Neuron (in vitro differentiated cells): ENCODE data around the gene FAT1.

ENCODE experiments used
- H2AFZ ChIP-seq: one replicate; pipeline ENCODE4 v1.6.1; 2013; ENCODE audit warnings: low read depth, mild to moderate bottlenecking, inconsistent platforms, low read length, moderate library complexity
- H3K27me3 ChIP-seq: one replicate; pipeline ENCODE4 v1.6.1; 2013; ENCODE audit warnings: low read length; ENCODE audit not compliant: insufficient read depth
- H3K36me3 ChIP-seq: one replicate; pipeline ENCODE4 v1.6.1; 2013; ENCODE audit warnings: low read length; ENCODE audit not compliant: insufficient read depth
- H3K4me1 ChIP-seq: one replicate; pipeline ENCODE4 v1.6.1; 2013; ENCODE audit warnings: low read length; ENCODE audit not compliant: insufficient read depth
- H3K4me3 ChIP-seq: 2 replicates; pipeline ENCODE4 v1.5.1; 2013; ENCODE audit warnings: mild to moderate bottlenecking, low read length, moderate library complexity
- H3K9me3 ChIP-seq: one replicate; pipeline ENCODE4 v1.6.1; 2013; ENCODE audit warnings: low read length

Gene FAT1

GRCh38 chr4:186698028-186698427 is 25.6 kb downstream of the FAT1 start:
- H3K4me1 ChIP-seq = peaks cover 35% of the 10 kb centered on the region
- H3K27me3 ChIP-seq = no peaks in the 10 kb centered on the region
- no peaks in the 10 kb centered on the region for H3K36me3 ChIP-seq
- H3K9me3 ChIP-seq = peaks cover 8% of the 10 kb centered on the region
- H3K4me3 ChIP-seq = no peak overlapping the region
- H2AFZ ChIP-seq = no peak overlapping the region

GRCh38 chr4:186695392-186695791 is 28.3 kb downstream of the FAT1 start:
- H3K27me3 ChIP-seq = no peaks in the 10 kb centered on the region
- peaks cover 8% of the 10 kb centered on the region for H3K4me1 ChIP-seq
- H3K9me3 ChIP-seq = peaks cover 14% of the 10 kb centered on the region
- H3K36me3 ChIP-seq = peaks cover 9% of the 10 kb centered on the region
- H2AFZ ChIP-seq = no peak overlapping the region
- no peak overlapping the region for H3K4me3 ChIP-seq

- H3K36me3 ChIP-seq = peaks cover 9% of the 10 kb centered on the region
- no peaks in the 10 kb centered on the region for H3K27me3 ChIP-seq
- no peak overlapping the region for H2AFZ ChIP-seq
- H3K4me1 ChIP-seq = peaks cover 4% of the 10 kb centered on the region
- no peak overlapping the region for H3K4me3 ChIP-seq
- H3K9me3 ChIP-seq = peaks cover 14% of the 10 kb centered on the region
Observed at GRCh38 chr4:186693894-186694293, 29.8 kb downstream of the FAT1 start.

GRCh38 chr4:186693159-186693815 is 30.4 kb downstream of the FAT1 start:
- H3K4me1 ChIP-seq = peaks cover 10% of the 10 kb centered on the region
- peaks cover 11% of the 10 kb centered on the region for H3K9me3 ChIP-seq
- peaks cover 9% of the 10 kb centered on the region for H3K36me3 ChIP-seq
- no peaks in the 10 kb centered on the region for H3K27me3 ChIP-seq
- no peak overlapping the region for H3K4me3 ChIP-seq
- no peak overlapping the region for H2AFZ ChIP-seq

GRCh38 chr4:186691396-186691795 is 32.3 kb downstream of the FAT1 start:
- peaks cover 7% of the 10 kb centered on the region for H3K9me3 ChIP-seq
- no peak overlapping the region for H3K4me3 ChIP-seq
- H2AFZ ChIP-seq = no peak overlapping the region
- no peaks in the 10 kb centered on the region for H3K27me3 ChIP-seq
- H3K36me3 ChIP-seq = peaks cover 9% of the 10 kb centered on the region
- peaks cover 25% of the 10 kb centered on the region for H3K4me1 ChIP-seq

- Histone ChIP-seq H3K36me3 (peaks cover 9% of the 10 kb centered on the region), H3K4me1 (peaks cover 34% of the 10 kb centered on the region), H3K27me3 (no peaks in the 10 kb centered on the region), H2AFZ (no peak overlapping the region), H3K4me3 (no peak overlapping the region), H3K9me3 (peaks cover 7% of the 10 kb centered on the region)
Observed at GRCh38 chr4:186689476-186689875, 34.2 kb downstream of the FAT1 start.

- Histone ChIP-seq H2AFZ (no peak overlapping the region), H3K36me3 (peaks cover 12% of the 10 kb centered on the region), H3K4me3 (no peak overlapping the region), H3K27me3 (no peaks in the 10 kb centered on the region), H3K9me3 (peaks cover 5% of the 10 kb centered on the region), H3K4me1 (peaks cover 34% of the 10 kb centered on the region)
Observed at GRCh38 chr4:186688150-186688943, 35.3 kb downstream of the FAT1 start.

GRCh38 chr4:186687265-186687664 is 36.4 kb downstream of the FAT1 start:
- Histone ChIP-seq H3K4me1 (peaks cover 34% of the 10 kb centered on the region), H3K36me3 (peaks cover 15% of the 10 kb centered on the region), H3K9me3 (peaks cover 2% of the 10 kb centered on the region), H2AFZ (no peak overlapping the region), H3K27me3 (no peaks in the 10 kb centered on the region), H3K4me3 (no peak overlapping the region)

- Histone ChIP-seq H3K4me1 (peaks cover 34% of the 10 kb centered on the region), H3K36me3 (peaks cover 10% of the 10 kb centered on the region), H3K4me3 (no peak overlapping the region), H2AFZ (no peak overlapping the region), H3K9me3 (peaks cover 2% of the 10 kb centered on the region), H3K27me3 (no peaks in the 10 kb centered on the region)
Observed at GRCh38 chr4:186685767-186686183, 37.9 kb downstream of the FAT1 start.

- H2AFZ ChIP-seq = no peak overlapping the region
- H3K4me1 ChIP-seq = peaks cover 34% of the 10 kb centered on the region
- peaks cover 2% of the 10 kb centered on the region for H3K9me3 ChIP-seq
- no peak overlapping the region for H3K4me3 ChIP-seq
- peaks cover 10% of the 10 kb centered on the region for H3K36me3 ChIP-seq
- no peaks in the 10 kb centered on the region for H3K27me3 ChIP-seq
Observed at GRCh38 chr4:186684889-186685309, 38.8 kb downstream of the FAT1 start.

- no peak overlapping the region for H2AFZ ChIP-seq
- peaks cover 10% of the 10 kb centered on the region for H3K36me3 ChIP-seq
- peaks cover 32% of the 10 kb centered on the region for H3K4me1 ChIP-seq
- no peaks in the 10 kb centered on the region for H3K27me3 ChIP-seq
- no peak overlapping the region for H3K4me3 ChIP-seq
- H3K9me3 ChIP-seq = peaks cover 2% of the 10 kb centered on the region
Observed at GRCh38 chr4:186684220-186684619, 39.4 kb downstream of the FAT1 start.

GRCh38 chr4:186680641-186681040 is 43.0 kb downstream of the FAT1 start:
- Histone ChIP-seq H3K36me3 (peaks cover 10% of the 10 kb centered on the region), H3K4me3 (no peak overlapping the region), H3K27me3 (no peaks in the 10 kb centered on the region), H3K4me1 (peaks cover 8% of the 10 kb centered on the region), H3K9me3 (peaks cover 2% of the 10 kb centered on the region), H2AFZ (no peak overlapping the region)

GRCh38 chr4:186676531-186677161 is 47.0 kb downstream of the FAT1 start:
- H3K27me3 ChIP-seq = no peaks in the 10 kb centered on the region
- H3K4me3 ChIP-seq = no peak overlapping the region
- H3K36me3 ChIP-seq = no peaks in the 10 kb centered on the region
- no peak overlapping the region for H2AFZ ChIP-seq
- H3K4me1 ChIP-seq = peaks cover 7% of the 10 kb centered on the region
- no peaks in the 10 kb centered on the region for H3K9me3 ChIP-seq
